Activated CD8-positive, alpha-beta T cell treated with anti-CD3 and anti-CD28 coated beads for 36 hours (primary cell): Measurements from ENCODE around the gene H2AZ1. TPM values are rescaled to one million over a fixed set of nuclear protein-coding genes. Genes with fewer than 3 reads are reported as not detected.
A peak's percentile ranks its signal among the peaks of the same experiment; 100 is the strongest.

Source experiments
- ATAC-seq: fragments of 200-7000 bp; cut with Tn5 transposase; one replicate; pipeline ENCODE4 v1.10.0; 2021; ENCODE audit warnings: mild to moderate bottlenecking, moderate library complexity
- CTCF ChIA-PET: fragments of 350-600 bp; sonication (Branson Sonifier 250); formaldehyde crosslinking; loops from one replicate; lab custom pipeline; 2021; ENCODE audit warnings: antibody characterized with exemption; lab: Charles Lee
- POLR2A ChIA-PET: fragments of 350-600 bp; sonication (Branson Sonifier 250); formaldehyde crosslinking; loops from one replicate; lab custom pipeline; 2021; ENCODE audit warnings: antibody characterized with exemption; lab: Charles Lee
- DNase-seq: peaks from one replicate; pipeline ENCODE4 v3.0.0-alpha.2; 2020
- H3K27ac Mint-ChIP-seq: one replicate; pipeline ENCODE4 v1.8.0; 2021; ENCODE audit warnings: mild to moderate bottlenecking, mixed read lengths
- H3K27me3 Mint-ChIP-seq: one replicate; pipeline ENCODE4 v1.8.0; 2021; ENCODE audit warnings: mixed read lengths
- H3K36me3 Mint-ChIP-seq: one replicate; pipeline ENCODE4 v1.8.0; 2021; ENCODE audit warnings: low read depth, mixed read lengths
- H3K4me1 Mint-ChIP-seq: one replicate; pipeline ENCODE4 v1.8.0; 2021; ENCODE audit warnings: low read depth, mixed read lengths
- H3K4me3 Mint-ChIP-seq: one replicate; pipeline ENCODE4 v1.8.0; 2021; ENCODE audit warnings: mild to moderate bottlenecking, moderate library complexity, mixed read lengths
- H3K9me3 Mint-ChIP-seq: one replicate; pipeline ENCODE4 v1.8.0; 2021; ENCODE audit warnings: mixed read lengths
- CTCF ChIP-seq: fragments of 200-600 bp; IDR thresholded peaks from one replicate; pipeline ENCODE4 v1.8.0; 2022; ENCODE audit warnings: antibody characterized with exemption, mild to moderate bottlenecking
- intact Hi-C: fragments of 100-400 bp; cut with micrococcal nuclease; formaldehyde crosslinking; loops from one replicate; pipeline ENCODE4 v1.10.0; 2022
- total RNA-seq, 2 experiments: library from RNA; stranded (reverse); gene quantifications; one replicate each; pipeline ENCODE4 v1.2.3, GENCODE V29; 2021

Gene H2AZ1
- 100 to 1,000 TPM; 631 to 637 TPM for total RNA-seq

DNA sequence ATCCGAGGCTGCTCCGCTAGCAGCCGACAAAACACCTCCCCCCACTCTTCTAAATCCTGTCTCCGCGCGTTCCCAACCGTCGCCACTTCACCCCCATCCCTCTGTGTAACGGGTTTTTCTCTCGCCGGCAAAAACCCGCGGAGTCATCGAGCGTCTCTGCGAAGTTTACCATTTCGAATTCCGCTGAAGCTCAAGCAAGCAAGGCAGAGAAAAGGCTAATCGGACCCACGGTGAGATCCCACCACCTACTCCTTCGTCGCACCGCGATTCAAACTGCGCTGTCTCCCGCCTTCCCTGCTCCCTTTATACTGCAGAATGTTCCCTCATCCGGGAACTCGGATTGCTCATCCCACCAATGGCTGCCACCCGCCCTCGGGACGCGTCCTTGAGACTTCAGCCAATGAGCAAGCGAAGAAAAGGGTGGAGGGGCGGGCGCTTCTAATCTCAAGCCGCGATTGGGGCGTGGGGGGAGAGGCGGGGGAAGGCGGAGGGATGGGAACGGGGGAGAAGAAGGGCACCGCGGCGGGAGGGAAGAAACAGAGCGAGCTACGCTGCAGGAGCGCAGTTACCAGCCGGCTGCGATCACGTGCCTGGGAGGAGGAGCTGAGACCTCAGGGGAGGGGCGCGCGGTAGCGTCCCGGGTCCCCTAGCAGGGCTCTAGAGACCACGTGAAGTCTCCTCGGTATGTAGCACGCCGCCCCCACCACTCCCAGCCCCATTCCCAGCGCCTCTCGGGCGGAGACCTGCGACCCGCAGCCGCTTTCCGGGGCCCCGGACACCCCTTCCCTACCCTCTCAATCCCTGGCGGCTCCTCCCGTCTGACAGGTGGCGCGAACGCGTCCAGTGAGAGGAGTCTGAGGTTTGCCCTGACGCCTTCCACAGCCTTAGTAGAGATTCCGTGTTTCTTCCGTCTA is at the start of gene H2AZ1:
Gene H2AZ1 (minus strand): TSS at position 277 of the 914 bp plus-strand sequence. CDS start 105 bp downstream, at position 172.
- H3K27me3 Mint-ChIP-seq = no peaks in the 10 kb centered on the region
- no peak within 1 kb of the TSS for H3K4me3 Mint-ChIP-seq
- ChIA-PET CTCF (interaction anchor here (0.7 to 2.3 kb wide), 3 partner anchors 66 to 139 kb away, joined by 3 to 9 read pairs (median 3); no protein-coding TSS in a partner anchor), POLR2A (interaction anchor here (0.6 to 2.4 kb wide), 9 partner anchors 16 to 1275 kb away, joined by 3 to 6 read pairs (median 3); partner anchors contain the start of gene LAMTOR3)
- H3K9me3 Mint-ChIP-seq = no peaks in the 10 kb centered on the region
- DNase-seq (peak; percentile 99), ATAC-seq (peak; percentile 72)
- H3K4me1 Mint-ChIP-seq = peaks cover 28% of the 10 kb centered on the region
- intact Hi-C loops = loop anchor here (2.0 to 5.0 kb wide), 3 partner anchors 58 to 388 kb away; partner anchors contain the start of genes DAPP1, LAMTOR3 and TRMT10A
- TF ChIP-seq CTCF = no peak
- peaks cover 13% of the 10 kb centered on the region for H3K36me3 Mint-ChIP-seq
- no peak within 1 kb of the TSS for H3K27ac Mint-ChIP-seq

DNA sequence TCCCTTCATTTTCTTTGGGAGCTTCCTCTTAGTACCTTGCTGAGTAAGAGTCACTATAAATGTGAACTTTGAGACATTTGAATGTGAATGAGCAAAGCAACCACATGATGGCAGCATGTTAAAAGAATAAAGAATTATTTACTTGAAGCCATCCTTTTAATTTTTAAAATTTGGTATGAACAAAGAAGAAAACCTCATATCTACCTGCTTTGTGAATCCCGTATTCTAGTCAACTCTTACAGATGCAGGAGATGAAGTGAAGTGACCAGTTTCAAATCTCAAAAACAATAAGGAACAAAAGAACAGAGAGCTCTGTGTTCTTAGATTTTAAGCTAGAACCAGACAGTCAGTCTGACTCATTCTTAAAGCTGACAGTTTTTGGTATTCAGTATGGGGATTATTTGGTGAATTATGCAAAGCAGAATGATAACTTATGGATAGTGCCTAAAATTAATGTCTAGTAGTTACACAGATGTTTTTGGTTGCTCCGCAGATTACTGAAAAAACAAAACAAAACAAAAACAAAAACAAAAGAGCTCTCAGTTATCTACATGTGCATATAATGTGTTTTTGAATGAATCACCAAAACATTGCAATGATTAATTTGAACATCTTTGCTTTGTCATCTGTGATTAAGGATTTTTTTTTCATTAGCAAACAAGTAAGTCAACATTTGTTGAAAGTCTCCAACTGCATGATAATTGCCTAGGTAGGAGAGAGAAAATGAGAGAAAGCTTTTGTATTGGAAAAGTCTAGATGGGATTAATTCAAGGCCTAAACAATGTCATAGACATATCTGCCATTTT is 48.2 kb upstream of the H2AZ1 start:
- no peaks in the 10 kb centered on the region for H3K27me3 Mint-ChIP-seq
- TF ChIP-seq CTCF = peak; percentile 43
- H3K27ac Mint-ChIP-seq = no peak overlapping the region
- ChIA-PET POLR2A (interaction anchor here (0.9 kb wide), 1 partner anchor 48 kb away, joined by 3 read pairs; no protein-coding TSS in a partner anchor), CTCF (interaction anchor here (0.8 to 3.2 kb wide), 13 partner anchors 10 to 108 kb away, joined by 3 to 16 read pairs (median 5); no protein-coding TSS in a partner anchor)
- H3K36me3 Mint-ChIP-seq = no peaks in the 10 kb centered on the region
- H3K4me3 Mint-ChIP-seq = no peak overlapping the region
- no peaks in the 10 kb centered on the region for H3K9me3 Mint-ChIP-seq
- DNase-seq (peak; percentile 2), ATAC-seq (no peak)
- intact Hi-C loops = no loop called here
- H3K4me1 Mint-ChIP-seq = peaks cover 2% of the 10 kb centered on the region

DNA sequence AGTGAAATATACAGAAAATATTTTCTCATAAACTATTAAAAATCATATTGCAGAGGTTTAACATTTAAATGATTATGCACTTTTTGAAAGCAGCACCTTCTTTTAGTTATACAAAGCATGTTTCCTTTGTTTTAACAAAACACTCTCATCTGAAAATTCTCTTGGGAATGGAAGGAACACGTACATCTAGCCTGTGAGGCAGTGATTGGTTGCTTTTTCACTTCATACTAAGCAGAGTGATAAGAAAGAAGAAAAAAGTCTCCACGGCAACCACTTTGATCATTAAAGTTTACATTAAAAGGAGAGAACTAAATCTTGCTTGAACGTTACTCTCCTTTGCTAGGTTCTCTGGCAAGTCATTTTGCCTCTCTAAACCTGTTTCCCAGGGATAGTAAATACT is 41.7 kb upstream of the H2AZ1 start:
- no peaks in the 10 kb centered on the region for H3K9me3 Mint-ChIP-seq
- H3K4me1 Mint-ChIP-seq = no peaks in the 10 kb centered on the region
- H3K36me3 Mint-ChIP-seq = no peaks in the 10 kb centered on the region
- TF ChIP-seq CTCF = no peak
- no peak overlapping the region for H3K27ac Mint-ChIP-seq
- DNase-seq (no peak), ATAC-seq (no peak)
- CTCF ChIA-PET = no interaction called here
- no peak overlapping the region for H3K4me3 Mint-ChIP-seq
- peaks cover 2% of the 10 kb centered on the region for H3K27me3 Mint-ChIP-seq
- POLR2A ChIA-PET = no interaction called here
- intact Hi-C loops = no loop called here

DNA sequence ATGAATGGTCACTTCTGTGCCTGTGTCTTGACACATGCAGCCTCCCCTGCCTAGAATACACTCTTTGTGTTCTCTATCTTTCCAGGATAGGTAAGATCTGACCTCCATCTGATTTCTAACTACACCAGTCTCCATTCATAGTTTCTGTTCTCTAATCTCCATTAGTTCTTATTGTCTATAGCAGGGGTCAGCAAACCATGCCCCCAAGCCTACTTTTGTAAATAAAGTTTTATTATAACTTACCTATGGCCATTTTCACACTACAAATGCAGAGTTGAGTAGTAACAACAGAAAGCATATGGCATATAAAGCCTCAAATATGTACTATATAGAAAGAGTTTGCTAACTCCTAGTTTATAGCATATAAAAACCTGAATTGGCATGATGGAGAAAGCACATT is 37.6 kb upstream of the H2AZ1 start:
- intact Hi-C loops = no loop called here
- ChIA-PET POLR2A (no interaction called here), CTCF (interaction anchor here (1.2 to 1.5 kb wide), 2 partner anchors 10 to 525 kb away, joined by 3 read pairs; no protein-coding TSS in a partner anchor)
- Mint-ChIP-seq H3K27ac (no peak overlapping the region), H3K9me3 (no peaks in the 10 kb centered on the region), H3K27me3 (peaks cover 5% of the 10 kb centered on the region), H3K4me1 (no peaks in the 10 kb centered on the region), H3K4me3 (no peak overlapping the region), H3K36me3 (no peaks in the 10 kb centered on the region)
- no peak for TF ChIP-seq CTCF
- no peak for ATAC-seq
- DNase-seq = no peak
